RWPE2 (cell line): ENCODE data around the gene RPLP2.

Source experiments
- ATAC-seq: fragments of 200-7000 bp; cut with Tn5 transposase; 3 replicates; pipeline ENCODE4 v1.9.1; 2021; ENCODE audit warnings: low read depth
- DNase-seq: peaks from one replicate; pipeline ENCODE4 v3.0.0-alpha.2; 2020; ENCODE audit warnings: low spot score
- H3K27ac ChIP-seq: fragments of 450-650 bp; 2 replicates; pipeline ENCODE4 v1.5.1; 2017; ENCODE audit warnings: mild to moderate bottlenecking; ENCODE audit not compliant: poor library complexity, severe bottlenecking
- H3K27me3 ChIP-seq: fragments of 250-450 bp; sonication (Bioruptor Pico); 2 replicates; pipeline ENCODE4 v1.5.1; 2021; ENCODE audit warnings: mild to moderate bottlenecking, moderate library complexity; ENCODE audit not compliant: insufficient read depth, poor library complexity, severe bottlenecking
- H3K36me3 ChIP-seq: fragments of 250-450 bp; sonication (Bioruptor Pico); 2 replicates; pipeline ENCODE4 v1.5.1; 2020; ENCODE audit warnings: low read depth, mild to moderate bottlenecking, moderate library complexity
- H3K4me1 ChIP-seq: fragments of 250-450 bp; sonication (Bioruptor Pico); 2 replicates; pipeline ENCODE4 v1.5.1; 2021; ENCODE audit warnings: mild to moderate bottlenecking, moderate library complexity; ENCODE audit not compliant: insufficient read depth, poor library complexity, severe bottlenecking
- H3K4me3 ChIP-seq: fragments of 250-450 bp; sonication (Bioruptor Pico); 2 replicates; pipeline ENCODE4 v1.5.1; 2021; ENCODE audit warnings: mild to moderate bottlenecking, moderate library complexity; ENCODE audit not compliant: severe bottlenecking
- H3K9me3 ChIP-seq: fragments of 250-450 bp; sonication (Bioruptor Pico); 2 replicates; pipeline ENCODE4 v1.5.1; 2021; ENCODE audit warnings: mild to moderate bottlenecking, moderate library complexity; ENCODE audit not compliant: severe bottlenecking
- TF ChIP-seq, protein P1 (sequence below): fragments of 450-650 bp; IDR thresholded peaks from one replicate; pipeline ENCODE4 v1.5.1; 2017; ENCODE audit warnings: mild to moderate bottlenecking, moderate library complexity; ENCODE audit not compliant: poor library complexity, severe bottlenecking

Gene RPLP2

DNA sequence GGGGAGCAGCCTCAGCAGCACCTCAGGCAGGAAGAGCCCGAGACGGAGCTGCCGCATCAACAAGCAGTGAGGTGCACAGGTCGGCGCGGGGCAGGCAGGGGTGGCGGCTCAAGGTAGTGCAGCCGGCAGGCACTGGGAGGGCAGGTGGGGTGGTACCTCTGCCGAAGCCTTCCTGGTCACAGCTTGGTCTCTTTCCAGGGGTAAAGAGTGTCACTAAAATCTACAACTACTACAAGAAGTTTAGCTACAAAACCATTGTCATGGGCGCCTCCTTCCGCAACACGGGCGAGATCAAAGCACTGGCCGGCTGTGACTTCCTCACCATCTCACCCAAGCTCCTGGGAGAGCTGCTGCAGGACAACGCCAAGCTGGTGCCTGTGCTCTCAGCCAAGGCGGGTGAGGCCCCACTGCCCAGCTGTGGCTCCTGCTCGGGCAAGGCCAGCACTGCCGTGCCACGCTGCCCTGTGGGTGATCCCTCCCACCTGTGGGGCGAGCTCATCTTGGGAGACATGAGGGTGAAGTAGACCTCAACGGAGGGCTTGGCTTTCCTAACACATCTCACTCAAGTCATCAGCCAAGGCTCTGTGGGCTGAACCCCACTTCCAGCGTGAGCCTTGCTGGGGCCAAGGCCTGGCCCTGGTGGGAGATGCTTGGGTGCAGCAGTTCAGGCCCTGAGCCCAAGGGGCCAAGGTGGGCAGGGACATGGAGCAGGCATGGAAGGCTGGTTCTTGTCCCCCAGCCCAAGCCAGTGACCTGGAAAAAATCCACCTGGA is 46.0 kb upstream of the RPLP2 start:
- peaks cover 84% of the 10 kb centered on the region for H3K36me3 ChIP-seq
- DNase-seq, result no peak

GRCh38 chr11:764322-765024 is 45.3 kb upstream of the RPLP2 start:
- peaks cover 84% of the 10 kb centered on the region for H3K36me3 ChIP-seq
- H3K27me3 ChIP-seq, result no peaks in the 10 kb centered on the region
- no peaks in the 10 kb centered on the region for H3K9me3 ChIP-seq
- no peak for DNase-seq
- peak overlapping the region; percentile 87 for H3K27ac ChIP-seq
- H3K4me3 ChIP-seq, result no peak overlapping the region
- no peak for ATAC-seq
- H3K4me1 ChIP-seq, result peaks cover 16% of the 10 kb centered on the region
- TF ChIP-seq, protein P1, sequence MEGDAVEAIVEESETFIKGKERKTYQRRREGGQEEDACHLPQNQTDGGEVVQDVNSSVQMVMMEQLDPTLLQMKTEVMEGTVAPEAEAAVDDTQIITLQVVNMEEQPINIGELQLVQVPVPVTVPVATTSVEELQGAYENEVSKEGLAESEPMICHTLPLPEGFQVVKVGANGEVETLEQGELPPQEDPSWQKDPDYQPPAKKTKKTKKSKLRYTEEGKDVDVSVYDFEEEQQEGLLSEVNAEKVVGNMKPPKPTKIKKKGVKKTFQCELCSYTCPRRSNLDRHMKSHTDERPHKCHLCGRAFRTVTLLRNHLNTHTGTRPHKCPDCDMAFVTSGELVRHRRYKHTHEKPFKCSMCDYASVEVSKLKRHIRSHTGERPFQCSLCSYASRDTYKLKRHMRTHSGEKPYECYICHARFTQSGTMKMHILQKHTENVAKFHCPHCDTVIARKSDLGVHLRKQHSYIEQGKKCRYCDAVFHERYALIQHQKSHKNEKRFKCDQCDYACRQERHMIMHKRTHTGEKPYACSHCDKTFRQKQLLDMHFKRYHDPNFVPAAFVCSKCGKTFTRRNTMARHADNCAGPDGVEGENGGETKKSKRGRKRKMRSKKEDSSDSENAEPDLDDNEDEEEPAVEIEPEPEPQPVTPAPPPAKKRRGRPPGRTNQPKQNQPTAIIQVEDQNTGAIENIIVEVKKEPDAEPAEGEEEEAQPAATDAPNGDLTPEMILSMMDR, result no peak

More for the DNA sequence above, 46.0 kb upstream of the RPLP2 start:
- Histone ChIP-seq H3K27ac (peak overlapping the region; percentile 87), H3K27me3 (no peaks in the 10 kb centered on the region), H3K4me3 (no peak overlapping the region), H3K4me1 (peaks cover 16% of the 10 kb centered on the region), H3K9me3 (no peaks in the 10 kb centered on the region)
- ATAC-seq, result peak; percentile 4
- TF ChIP-seq, protein P1, result no peak

- peaks cover 16% of the 10 kb centered on the region for H3K4me1 ChIP-seq
- peak; percentile 74 for DNase-seq
- peaks cover 84% of the 10 kb centered on the region for H3K36me3 ChIP-seq
- no peaks in the 10 kb centered on the region for H3K27me3 ChIP-seq
- TF ChIP-seq, protein P1, result peak; percentile 77
- no peaks in the 10 kb centered on the region for H3K9me3 ChIP-seq
- no peak overlapping the region for H3K4me3 ChIP-seq
- peak; percentile 5; the same call in 1 of the 3 replicates for ATAC-seq
- peak overlapping the region; percentile 87 for H3K27ac ChIP-seq
Observed at GRCh38 chr11:765025-765801, 44.6 kb upstream of the RPLP2 start.

GRCh38 chr11:765802-766091 is 44.0 kb upstream of the RPLP2 start:
- TF ChIP-seq, protein P1, result no peak
- H3K9me3 ChIP-seq, result no peaks in the 10 kb centered on the region
- no peak overlapping the region for H3K4me3 ChIP-seq
- peaks cover 84% of the 10 kb centered on the region for H3K36me3 ChIP-seq
- no peak for DNase-seq
- H3K4me1 ChIP-seq, result peaks cover 16% of the 10 kb centered on the region
- no peak for ATAC-seq
- no peaks in the 10 kb centered on the region for H3K27me3 ChIP-seq
- H3K27ac ChIP-seq, result no peak overlapping the region
